ENCODE data around the gene IL17RB. TPM values are rescaled to one million over a fixed set of nuclear protein-coding genes. Genes with fewer than 3 reads are reported as not detected.

IL17RB gene
- total and polyA plus RNA-seq, 2 of the 8 experiments (the other 6 are each of a cell fraction or from before 2014, with no cell fraction given), result 7.0 to 24.6 TPM

DNA sequence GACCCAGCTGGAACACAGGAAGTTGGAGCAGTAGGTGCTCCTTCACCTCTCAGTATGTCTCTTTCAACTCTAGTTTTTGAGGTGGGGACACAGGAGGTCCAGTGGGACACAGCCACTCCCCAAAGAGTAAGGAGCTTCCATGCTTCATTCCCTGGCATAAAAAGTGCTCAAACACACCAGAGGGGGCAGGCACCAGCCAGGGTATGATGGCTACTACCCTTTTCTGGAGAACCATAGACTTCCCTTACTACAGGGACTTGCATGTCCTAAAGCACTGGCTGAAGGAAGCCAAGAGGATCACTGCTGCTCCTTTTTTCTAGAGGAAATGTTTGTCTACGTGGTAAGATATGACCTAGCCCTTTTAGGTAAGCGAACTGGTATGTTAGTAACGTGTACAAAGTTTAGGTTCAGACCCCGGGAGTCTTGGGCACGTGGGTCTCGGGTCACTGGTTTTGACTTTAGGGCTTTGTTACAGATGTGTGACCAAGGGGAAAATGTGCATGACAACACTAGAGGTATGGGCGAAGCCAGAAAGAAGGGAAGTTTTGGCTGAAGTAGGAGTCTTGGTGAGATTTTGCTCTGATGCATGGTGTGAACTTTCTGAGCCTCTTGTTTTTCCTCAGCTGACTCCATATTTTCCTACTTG lies 11.9 kb downstream of the IL17RB start (continued):
- TF ChIP-seq, protein P1, sequence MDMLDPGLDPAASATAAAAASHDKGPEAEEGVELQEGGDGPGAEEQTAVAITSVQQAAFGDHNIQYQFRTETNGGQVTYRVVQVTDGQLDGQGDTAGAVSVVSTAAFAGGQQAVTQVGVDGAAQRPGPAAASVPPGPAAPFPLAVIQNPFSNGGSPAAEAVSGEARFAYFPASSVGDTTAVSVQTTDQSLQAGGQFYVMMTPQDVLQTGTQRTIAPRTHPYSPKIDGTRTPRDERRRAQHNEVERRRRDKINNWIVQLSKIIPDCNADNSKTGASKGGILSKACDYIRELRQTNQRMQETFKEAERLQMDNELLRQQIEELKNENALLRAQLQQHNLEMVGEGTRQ (IDR thresholded peaks at IDR 0.05; ENCODE audit: low read length), result no peak
- no peak for TF ChIP-seq POLR2A (IDR thresholded peaks at IDR 0.05; ENCODE audit: control extremely low read depth in 1 of 2, low read depth in 2 of 2, low read length in 2 of 2)
- no peak for TF ChIP-seq BACH1 (IDR thresholded peaks at IDR 0.05; ENCODE audit: low read length)
- TF ChIP-seq ASH2L (IDR thresholded peaks at IDR 0.05; ENCODE audit: low read length), result no peak
- no peak for TF ChIP-seq HDAC6 (IDR thresholded peaks at IDR 0.05; ENCODE audit: low read depth, low read length)
- TF ChIP-seq CBX8 (IDR thresholded peaks at IDR 0.05; ENCODE audit: borderline replicate concordance, low read depth, low read length), result no peak
- TF ChIP-seq TBP (IDR thresholded peaks at IDR 0.05; ENCODE audit: low read depth, low read length), result no peak
